ENCODE data around the gene PCP4L1.

- TF ChIP-seq, protein P1, sequence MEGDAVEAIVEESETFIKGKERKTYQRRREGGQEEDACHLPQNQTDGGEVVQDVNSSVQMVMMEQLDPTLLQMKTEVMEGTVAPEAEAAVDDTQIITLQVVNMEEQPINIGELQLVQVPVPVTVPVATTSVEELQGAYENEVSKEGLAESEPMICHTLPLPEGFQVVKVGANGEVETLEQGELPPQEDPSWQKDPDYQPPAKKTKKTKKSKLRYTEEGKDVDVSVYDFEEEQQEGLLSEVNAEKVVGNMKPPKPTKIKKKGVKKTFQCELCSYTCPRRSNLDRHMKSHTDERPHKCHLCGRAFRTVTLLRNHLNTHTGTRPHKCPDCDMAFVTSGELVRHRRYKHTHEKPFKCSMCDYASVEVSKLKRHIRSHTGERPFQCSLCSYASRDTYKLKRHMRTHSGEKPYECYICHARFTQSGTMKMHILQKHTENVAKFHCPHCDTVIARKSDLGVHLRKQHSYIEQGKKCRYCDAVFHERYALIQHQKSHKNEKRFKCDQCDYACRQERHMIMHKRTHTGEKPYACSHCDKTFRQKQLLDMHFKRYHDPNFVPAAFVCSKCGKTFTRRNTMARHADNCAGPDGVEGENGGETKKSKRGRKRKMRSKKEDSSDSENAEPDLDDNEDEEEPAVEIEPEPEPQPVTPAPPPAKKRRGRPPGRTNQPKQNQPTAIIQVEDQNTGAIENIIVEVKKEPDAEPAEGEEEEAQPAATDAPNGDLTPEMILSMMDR (IDR thresholded peaks at IDR 0.05), result no peak
- TF ChIP-seq NFE2L2 (conservative IDR thresholded peaks at IDR 0.05; ENCODE audit: low read length) (no peak), TFCP2L1 (CRISPR knock-in tag; IDR thresholded peaks at IDR 0.05) (no peak), RAD21 (conservative IDR thresholded peaks at IDR 0.05 in 1 of 2, IDR thresholded peaks at IDR 0.05 in 1 of 2) (no peak), REST (IDR thresholded peaks at IDR 0.05) (no peak)
Measured at GRCh38 chr1:161233102-161233501, 25.4 kb upstream of the PCP4L1 start.

All from A549 (cell line).